ENCODE data around the gene DUS2. TPM values are rescaled to one million over a fixed set of nuclear protein-coding genes. Genes with fewer than 3 reads are reported as not detected.

DUS2 gene
- total RNA-seq, 4 donors from 2014 or later, result 7.2 to 15.0 (median 8.7) TPM

DNA sequence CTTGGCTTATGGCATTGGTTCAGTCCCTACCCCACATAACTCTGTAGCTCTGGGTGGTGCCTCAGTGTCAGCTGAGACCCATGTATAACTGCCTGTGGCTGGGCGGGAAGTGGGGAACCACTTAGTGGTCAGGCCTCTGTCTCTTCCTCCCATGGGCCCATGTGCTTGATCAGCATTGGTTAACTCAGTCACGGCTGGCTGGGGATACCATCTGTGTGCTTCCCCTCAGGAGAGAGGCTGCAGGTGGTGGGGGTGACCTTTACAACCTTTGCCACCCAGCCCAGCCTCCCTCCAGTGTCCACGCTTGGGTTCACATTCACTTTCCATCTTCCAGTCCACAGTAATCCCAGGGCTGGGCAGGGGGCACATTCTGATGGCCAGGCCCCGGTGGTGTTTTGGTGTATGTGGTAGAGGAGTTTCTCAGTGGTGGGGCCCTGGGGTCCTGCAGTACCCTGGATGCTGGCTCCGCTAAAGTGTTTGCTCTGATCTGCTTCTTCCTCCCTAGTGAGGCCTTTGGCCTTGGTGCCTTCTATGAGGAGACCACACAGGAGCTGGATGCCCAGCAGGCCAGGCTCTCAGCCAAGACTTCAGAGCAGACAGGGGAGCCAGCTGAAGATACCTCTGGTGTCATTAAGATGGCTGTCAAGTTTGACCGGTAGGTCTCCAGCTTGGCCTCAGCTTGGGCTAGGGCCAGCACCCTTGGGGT is 51.9 kb downstream of the DUS2 start:
- no peak overlapping the region for H3K4me3 ChIP-seq
- H3K27me3 ChIP-seq, result no peaks in the 10 kb centered on the region
- no peak overlapping the region for H3K27ac ChIP-seq
- H3K36me3 ChIP-seq, result peaks cover 0 to 95% of the 10 kb centered on the region in 2 donors
- H3K4me1 ChIP-seq, result peaks cover 0 to 21% (median 5%) of the 10 kb centered on the region in 3 donors
- TF ChIP-seq EP300 (IDR thresholded peaks at IDR 0.05) (no peak), POLR2A (IDR thresholded peaks at IDR 0.05) (no peak), POLR2AphosphoS5 (IDR thresholded peaks at IDR 0.05) (no peak)
- TF ChIP-seq, protein P1, sequence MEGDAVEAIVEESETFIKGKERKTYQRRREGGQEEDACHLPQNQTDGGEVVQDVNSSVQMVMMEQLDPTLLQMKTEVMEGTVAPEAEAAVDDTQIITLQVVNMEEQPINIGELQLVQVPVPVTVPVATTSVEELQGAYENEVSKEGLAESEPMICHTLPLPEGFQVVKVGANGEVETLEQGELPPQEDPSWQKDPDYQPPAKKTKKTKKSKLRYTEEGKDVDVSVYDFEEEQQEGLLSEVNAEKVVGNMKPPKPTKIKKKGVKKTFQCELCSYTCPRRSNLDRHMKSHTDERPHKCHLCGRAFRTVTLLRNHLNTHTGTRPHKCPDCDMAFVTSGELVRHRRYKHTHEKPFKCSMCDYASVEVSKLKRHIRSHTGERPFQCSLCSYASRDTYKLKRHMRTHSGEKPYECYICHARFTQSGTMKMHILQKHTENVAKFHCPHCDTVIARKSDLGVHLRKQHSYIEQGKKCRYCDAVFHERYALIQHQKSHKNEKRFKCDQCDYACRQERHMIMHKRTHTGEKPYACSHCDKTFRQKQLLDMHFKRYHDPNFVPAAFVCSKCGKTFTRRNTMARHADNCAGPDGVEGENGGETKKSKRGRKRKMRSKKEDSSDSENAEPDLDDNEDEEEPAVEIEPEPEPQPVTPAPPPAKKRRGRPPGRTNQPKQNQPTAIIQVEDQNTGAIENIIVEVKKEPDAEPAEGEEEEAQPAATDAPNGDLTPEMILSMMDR (IDR thresholded peaks at IDR 0.05), result no peak
- 100% methylated on average over 2 of the region's 6 CpGs; no CpG with 5 or more reads in 1 of the 2 donors for WGBS, 2 donors (ENCODE audit: low coverage in 1 of 2)
- no peak for ATAC-seq
- H3K9me3 ChIP-seq, result no peaks in the 10 kb centered on the region

DNA sequence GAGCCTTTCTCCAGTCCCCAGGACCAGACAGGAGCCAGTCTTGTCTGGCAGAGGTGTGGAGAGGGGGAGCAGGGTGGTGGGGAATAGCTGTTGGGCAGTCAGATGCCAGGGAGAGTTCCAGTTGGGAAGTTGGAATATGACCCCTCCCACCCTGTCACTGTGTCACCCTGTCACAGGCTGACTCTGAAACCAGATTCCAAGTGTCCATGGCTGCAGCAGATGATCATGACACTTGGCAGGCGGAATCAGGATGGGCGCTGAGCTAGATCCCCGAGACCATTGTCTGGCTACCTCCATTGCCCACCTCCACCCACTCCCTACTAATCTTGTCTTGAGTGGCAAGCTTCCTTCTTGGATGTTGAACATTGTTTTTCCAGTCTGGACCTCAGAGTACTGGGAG is 52.9 kb downstream of the DUS2 start:
- WGBS, 2 donors (ENCODE audit: low coverage in 1 of 2), result 90 to 95% methylated on average over 2 to 3 of the region's 3 CpGs
- Histone ChIP-seq H3K27ac (no peak overlapping the region), H3K9me3 (no peaks in the 10 kb centered on the region), H3K4me1 (peaks cover 0 to 26% (median 15%) of the 10 kb centered on the region in 3 donors), H3K27me3 (no peaks in the 10 kb centered on the region), H3K4me3 (no peak overlapping the region), H3K36me3 (peaks cover 0 to 86% of the 10 kb centered on the region in 2 donors)
- no peak for ATAC-seq
- TF ChIP-seq, protein P1 (IDR thresholded peaks at IDR 0.05), result no peak
- TF ChIP-seq EP300 (IDR thresholded peaks at IDR 0.05), result no peak
- TF ChIP-seq POLR2AphosphoS5 (IDR thresholded peaks at IDR 0.05), result no peak
- TF ChIP-seq POLR2A (IDR thresholded peaks at IDR 0.05), result no peak

DNA sequence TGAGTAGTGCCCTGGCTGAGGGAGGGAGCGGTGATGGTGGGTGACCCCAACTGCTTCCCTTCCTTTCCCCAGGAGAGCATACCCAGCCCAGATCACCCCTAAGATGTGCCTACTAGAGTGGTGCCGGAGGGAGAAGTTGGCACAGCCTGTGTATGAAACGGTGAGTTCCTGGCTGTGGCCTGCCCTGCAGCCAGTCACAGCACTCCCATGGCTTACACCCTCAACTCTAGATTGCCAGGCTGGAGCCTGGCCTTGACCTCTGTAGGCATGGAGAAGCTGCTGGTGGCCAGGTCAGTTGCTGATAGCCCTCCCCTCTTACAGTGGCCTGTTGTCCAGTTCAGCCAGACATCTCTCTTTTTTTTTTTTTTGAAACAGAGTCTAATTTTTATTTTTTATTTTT is 53.5 kb downstream of the DUS2 start:
- WGBS, 2 donors (ENCODE audit: low coverage in 1 of 2), result 90% methylated on average over 2 of the region's 3 CpGs; no CpG with 5 or more reads in 1 of the 2 donors
- no peak for ATAC-seq
- H3K36me3 ChIP-seq, result peaks cover 0 to 80% of the 10 kb centered on the region in 2 donors

DNA sequence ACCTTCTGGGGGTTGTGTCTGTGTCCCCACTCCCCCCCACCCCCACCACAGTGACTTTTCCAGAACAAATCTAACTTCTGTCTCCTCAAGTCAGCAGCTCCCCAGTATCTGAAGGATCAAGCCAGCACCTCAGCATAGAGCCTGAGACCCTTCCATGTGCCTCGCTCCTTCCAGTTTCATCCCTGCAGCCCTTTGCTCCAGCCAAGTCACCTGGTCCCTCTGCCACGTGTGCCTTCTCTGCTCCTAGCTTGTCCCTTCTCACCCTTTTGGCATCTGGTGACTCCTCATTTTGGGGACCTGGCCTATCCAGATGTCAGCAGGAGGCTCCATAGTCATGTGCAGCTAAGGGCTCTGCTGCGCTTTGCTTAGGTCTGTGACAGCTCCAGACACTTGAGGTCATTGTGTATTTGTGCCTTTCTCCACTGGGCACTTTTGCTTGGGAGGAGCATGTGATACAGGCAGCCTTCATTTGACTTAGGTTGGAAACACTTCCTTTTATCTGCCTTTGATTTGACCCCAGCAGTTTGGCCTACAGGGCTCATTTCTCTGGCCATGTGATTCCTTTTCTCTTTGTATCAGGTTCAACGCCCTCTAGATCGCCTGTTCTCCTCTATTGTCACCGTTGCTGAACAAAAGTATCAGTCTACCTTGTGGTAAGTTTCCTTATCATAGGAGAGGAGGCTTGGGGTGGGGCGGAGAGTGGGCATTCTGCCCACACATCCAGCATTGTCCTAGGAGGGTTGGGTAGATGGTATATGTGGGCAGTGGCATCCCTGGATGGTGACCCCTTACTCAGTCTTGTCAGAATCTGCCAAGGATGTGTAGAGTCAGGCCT is 55.0 kb downstream of the DUS2 start:
- Histone ChIP-seq H3K9me3 (no peaks in the 10 kb centered on the region), H3K4me1 (peaks cover 0 to 44% (median 20%) of the 10 kb centered on the region in 3 donors), H3K27ac (peak overlapping the region in 1 of 4 donors; percentile 81), H3K4me3 (no peak overlapping the region), H3K27me3 (no peaks in the 10 kb centered on the region), H3K36me3 (peaks cover 0 to 65% of the 10 kb centered on the region in 2 donors)
- no peak for TF ChIP-seq POLR2A (IDR thresholded peaks at IDR 0.05)
- no peak for TF ChIP-seq EP300 (IDR thresholded peaks at IDR 0.05)
- TF ChIP-seq POLR2AphosphoS5 (IDR thresholded peaks at IDR 0.05), result no peak
- TF ChIP-seq, protein P1 (IDR thresholded peaks at IDR 0.05), result no peak
- 86 to 90% methylated on average over 3 to 7 of the region's 7 CpGs for WGBS, 2 donors (ENCODE audit: low coverage in 1 of 2)
- ATAC-seq, result no peak

More for the DNA sequence above, 53.5 kb downstream of the DUS2 start:
- Histone ChIP-seq H3K9me3 (no peaks in the 10 kb centered on the region), H3K27ac (no peak overlapping the region), H3K27me3 (no peaks in the 10 kb centered on the region), H3K4me1 (peaks cover 0 to 30% (median 20%) of the 10 kb centered on the region in 3 donors), H3K4me3 (no peak overlapping the region)
- no peak for TF ChIP-seq POLR2AphosphoS5 (IDR thresholded peaks at IDR 0.05)
- TF ChIP-seq EP300 (IDR thresholded peaks at IDR 0.05), result no peak
- TF ChIP-seq, protein P1 (IDR thresholded peaks at IDR 0.05), result no peak
- TF ChIP-seq POLR2A (IDR thresholded peaks at IDR 0.05), result no peak

Measured in gastroesophageal sphincter (tissue), 4 donors.